Measurements from ENCODE around the gene ATP9B.
"Not testable (repeated sequence)": the region's sequence is repeated elsewhere in the genome, so short reads cannot be mapped to it uniquely, and the experiment has no call there.

Gene ATP9B

DNA sequence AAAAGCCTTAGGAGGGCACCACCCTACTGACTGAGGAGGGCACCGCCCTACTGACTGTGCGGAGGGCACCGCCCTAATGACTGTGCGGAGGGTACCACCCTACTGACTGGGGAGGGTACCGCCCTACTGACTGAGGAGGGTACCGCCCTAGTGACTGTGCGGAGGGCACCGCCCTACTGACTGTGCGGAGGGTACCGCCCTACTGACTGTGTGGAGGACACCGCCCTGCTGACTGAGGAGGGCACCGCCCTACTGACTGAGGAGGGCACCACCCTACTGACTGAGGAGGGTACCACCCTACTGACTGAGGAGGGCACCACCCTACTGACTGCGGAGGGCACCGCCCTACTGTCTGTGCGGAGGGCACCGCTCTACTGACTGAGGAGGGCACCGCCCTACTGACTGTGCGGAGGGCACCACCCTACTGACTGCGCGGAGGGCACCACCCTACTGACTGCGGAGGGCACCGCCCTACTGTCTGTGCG is 176.4 kb downstream of the ATP9B start:
- DNase-seq (ENCODE audit: low read depth) = no peak

DNA sequence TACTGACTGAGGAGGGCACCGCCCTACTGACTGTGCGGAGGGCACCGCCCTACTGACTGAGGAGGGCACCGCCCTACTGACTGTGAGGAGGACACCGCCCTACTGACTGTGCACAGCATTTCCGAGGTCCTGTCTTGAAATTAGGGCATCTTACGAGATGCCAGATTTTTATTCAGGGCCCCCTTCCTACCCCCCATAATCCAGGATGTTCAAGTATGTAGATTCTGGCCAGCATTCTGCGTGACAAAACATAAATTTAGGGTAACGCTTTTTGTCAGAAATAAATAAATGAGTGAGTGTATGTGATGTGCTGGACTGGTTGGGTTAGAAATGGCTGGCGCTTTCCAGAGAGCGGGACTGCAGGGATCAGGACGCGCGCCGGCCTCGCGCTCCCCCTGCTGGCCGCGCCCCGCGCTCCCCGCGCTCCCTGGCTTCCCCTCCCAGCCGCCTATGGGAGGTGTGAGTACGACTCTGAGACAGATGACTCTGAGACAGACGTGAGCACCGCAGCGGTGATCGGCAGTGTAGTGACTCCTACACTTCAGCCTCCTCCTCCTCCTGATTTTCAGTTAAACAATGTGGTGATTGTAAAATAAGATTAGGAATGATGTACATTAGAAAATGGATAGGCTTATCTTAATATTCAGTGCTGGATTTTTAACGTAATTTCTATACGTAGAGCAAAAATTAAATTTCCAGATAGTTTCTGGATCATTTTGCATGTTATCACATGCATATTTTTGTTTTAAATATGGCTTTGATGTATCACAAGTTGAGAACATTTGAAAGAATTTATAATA is 177.3 kb downstream of the ATP9B start:
- DNase-seq (ENCODE audit: low read depth) = no peak

DNA sequence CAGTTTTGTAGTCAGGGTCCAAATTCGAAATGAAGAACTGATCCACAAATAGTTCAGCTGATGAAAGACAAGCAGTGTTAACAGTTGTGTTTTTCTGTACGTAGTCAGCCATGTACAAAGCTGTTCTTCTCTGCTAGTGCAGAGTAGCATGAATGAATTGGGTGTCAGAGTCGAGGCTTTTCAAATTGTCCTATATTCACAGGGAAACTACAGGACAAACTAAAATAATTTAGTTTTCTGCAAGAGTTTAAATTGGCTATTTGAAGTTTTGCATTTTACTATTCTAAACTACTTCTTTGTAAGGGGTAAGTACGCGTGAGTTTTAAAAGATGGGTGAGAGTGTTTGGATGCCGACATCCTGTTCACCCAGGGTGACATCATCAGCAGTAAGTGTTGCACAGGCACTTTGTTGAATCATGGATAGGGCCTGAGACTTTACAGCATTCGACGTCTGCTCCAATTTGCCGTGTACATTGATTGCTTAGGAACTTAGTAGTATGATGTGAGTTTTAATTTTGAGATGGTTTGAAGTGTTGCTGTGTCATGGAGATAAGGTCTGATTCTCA is 179.4 kb downstream of the ATP9B start:
- DNase-seq (ENCODE audit: low read depth) = no peak

DNA sequence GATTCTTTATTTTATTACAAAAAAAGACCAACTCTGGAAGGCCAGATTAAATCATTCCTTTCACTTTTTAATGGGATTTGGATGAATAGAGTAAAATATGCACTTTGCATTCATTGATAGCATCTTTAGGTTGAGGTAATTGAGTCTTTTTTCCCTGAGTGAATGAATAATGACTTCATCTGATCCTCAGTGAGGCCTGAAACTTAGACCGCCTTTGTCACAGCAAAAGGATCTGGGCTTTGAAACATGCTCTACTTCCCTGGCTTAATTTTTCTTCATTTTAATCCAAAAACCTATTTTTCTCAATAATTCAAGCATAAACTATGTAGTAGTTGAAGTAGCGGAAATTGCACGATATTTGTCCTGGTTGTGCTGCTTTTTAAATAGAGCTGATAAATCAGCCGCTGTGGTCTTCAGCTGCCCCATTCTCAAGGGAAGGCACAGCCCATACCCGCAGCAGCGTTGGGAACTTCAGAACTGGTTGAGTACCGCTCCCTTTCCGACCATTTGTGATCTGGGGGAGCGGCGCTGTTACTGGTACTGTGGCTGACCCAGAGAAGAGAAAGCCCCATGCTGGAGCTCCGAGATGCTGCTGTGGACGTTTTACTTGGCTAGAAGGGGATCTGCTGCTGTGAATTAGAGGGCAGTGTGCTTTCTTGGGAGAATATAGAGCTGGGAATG is 181.2 kb downstream of the ATP9B start:
- no peak for DNase-seq (ENCODE audit: low read depth)

DNA sequence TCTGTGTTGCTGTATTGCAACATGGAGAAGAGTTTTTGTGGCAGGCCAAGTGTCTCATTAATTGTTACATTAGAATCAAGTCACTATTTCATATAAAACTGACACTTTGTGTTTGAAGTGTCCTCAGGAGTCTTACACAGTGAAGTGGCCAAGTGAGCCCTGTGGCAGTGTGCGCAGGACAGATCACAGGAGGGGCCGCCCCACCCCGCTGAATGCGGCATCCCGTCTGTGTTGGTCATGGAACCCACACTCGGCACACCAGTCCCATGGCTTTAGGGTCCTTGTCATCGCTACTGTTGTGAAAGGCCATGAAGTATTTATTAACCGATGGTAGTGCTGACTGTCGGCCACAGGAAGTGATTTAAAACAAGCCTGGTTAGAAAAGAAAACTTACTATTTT is 181.8 kb downstream of the ATP9B start:
- no peak for DNase-seq (ENCODE audit: low read depth)

DNA sequence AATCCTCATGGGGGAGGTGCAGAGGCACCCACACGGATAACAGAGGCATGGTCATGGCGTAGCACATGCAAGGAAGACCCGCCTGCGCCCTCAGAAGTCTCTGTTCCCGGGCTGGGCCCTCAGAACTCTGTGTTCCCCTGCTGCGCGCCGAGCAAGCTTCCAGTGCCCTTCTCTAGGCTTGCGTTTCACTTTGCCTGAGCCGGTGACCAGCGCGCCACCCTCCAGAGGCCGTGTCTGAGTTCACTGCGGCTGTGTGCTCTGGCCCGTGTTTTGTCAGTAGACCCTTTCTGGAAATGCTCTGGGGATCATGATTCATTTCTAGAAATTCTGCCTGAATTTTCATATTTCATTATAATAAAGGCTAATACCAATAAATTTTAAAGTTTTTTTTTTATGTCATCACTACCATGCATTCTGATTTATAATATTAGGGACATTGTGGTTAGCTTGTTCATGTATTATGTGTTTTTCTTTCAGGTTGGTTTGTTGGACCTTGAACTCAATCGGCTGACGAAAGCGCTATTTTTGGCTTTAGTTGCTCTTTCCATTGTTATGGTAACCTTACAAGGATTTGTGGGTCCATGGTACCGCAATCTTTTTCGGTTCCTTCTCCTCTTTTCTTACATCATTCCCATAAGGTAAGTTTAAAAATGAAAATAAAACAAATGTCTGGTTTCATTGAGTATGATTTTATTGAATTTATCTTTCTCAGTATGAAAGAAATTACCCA is 183.9 kb downstream of the ATP9B start:
- DNase-seq (ENCODE audit: low read depth) = no peak

DNA sequence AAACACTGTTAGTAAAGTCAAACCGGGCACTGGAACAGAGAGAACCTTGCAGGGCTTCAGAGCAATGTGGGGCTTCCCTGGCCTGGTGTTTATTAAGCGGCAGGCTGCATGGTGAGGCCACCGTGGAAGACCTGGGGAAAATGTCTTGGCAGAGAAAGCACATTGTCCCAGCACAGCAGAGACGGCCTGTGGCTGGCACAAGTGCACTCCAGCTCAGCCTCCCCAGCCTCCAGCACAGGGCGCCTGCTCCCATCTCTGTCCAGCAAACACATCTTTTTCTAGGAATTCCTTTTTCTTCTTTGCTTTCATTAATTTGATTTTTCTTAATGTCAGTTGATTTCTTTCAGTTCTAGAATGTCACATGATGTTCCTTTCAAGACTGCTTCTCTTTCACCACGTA is 188.3 kb downstream of the ATP9B start:
- DNase-seq (ENCODE audit: low read depth) = no peak

DNA sequence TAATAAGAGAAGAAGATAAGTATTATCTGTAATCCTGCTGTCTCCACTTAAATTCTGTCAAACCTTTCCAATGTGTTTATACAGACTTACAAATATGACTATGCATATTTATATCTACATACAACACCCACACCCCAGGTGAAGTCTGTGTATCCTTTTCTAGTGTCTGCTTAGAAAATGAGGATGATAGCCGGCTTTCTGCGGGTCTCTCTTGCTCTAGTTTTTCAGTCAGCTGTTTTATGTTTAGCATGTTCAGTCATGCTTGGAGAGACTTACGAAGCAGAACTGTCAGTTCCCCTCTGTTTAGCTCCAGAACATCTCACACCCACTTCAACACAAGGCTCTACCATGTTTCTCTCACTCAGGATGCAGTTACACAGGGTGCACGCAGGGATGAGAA is 189.3 kb downstream of the ATP9B start:
- no peak for DNase-seq (ENCODE audit: low read depth)

DNA sequence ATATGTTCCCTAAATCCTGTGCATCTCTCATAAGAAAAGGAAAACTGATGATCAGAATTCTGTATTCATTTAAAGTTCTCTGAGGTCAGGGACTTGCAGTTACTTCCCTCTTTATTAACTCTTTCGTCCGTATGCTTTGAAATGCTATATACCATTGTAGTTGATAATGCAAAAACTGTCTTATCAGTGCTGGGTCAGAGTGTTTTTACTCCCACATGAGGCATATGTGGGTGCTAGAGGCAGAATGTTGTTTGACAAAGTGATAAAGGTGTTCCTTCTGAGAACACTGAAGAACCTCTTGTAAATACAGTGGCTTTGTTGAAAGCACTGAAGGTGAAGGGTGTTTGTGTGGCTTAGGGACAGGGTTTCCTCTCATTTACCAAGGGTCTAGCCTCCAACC is 190.0 kb downstream of the ATP9B start:
- no peak for DNase-seq (ENCODE audit: low read depth)

DNA sequence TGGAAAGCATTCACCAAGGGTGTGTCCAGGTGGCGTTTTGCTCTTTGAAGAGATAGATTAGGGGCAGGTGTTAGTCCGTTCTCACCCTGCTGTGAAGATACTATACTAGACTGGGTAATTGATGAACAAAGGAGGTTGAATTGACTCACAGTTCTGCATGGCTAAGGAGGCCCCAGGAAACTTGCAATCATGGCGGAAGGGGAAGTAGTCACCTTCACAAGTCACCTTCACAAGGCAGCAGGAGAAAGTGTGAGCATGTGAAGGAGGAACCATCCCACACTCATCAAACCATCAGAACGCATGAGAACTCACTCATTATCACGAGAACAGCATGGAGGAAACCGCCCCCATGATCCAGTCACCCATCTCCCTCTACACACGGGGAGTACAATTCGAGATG is 190.8 kb downstream of the ATP9B start:
- DNase-seq (ENCODE audit: low read depth) = no peak

DNA sequence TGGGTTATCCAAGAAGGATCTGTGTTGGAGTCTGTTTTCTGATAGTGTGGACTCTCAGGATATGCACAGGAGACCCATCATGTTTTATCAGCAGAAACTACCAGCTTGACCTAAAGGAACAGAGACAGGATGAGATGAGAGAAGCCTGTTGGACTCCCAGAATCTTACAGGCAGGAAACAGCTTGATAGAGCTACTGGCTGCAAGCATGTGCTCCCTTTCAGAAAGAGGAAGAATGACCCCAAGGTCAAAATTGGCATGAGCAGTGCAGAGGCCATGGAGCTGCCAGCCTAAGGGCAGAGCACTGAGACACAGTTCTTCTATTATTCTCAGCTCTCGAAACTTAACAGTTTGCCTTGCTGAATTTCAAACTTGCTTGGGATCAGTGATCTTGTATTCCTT is 191.3 kb downstream of the ATP9B start:
- DNase-seq (ENCODE audit: low read depth) = no peak

DNA sequence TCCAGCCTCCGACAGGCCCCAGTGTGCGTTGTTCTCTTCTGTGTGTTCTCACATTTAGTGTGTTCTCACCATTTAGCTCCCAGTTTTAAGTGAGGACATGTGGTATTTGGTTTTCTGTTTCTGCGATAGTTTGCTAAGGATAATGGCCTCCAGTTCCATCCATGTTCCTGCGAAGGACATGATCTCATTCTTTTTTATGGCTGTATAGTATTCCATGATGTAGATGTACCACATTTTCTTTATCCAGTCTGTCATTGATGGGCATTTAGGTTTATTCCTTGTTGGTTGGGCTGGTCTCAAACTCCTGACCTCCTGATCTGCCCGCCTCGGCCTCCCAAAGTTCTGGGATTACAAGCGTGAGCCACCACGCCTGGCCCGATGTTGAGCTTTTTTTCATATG is 195.9 kb downstream of the ATP9B start:
- DNase-seq (ENCODE audit: low read depth) = not testable (repeated sequence)

DNA sequence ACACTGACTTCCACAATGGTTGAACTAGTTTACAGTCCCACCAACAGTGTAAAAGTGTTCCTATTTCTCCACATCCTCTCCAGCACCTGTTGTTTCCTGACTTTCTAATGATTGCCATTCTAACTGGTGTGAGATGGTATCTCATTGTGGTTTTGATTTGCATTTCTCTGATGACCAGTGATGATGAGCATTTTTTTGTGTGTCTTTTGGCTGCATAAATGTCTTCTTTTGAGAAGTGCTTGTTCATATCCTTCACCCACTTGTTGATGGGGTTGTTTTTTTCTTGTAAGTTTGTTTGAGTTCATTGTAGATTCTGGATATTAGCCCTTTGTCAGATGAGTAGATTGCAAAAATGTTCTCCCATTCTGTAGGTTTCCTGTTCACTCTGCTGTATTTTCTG is 202.6 kb downstream of the ATP9B start:
- not testable (repeated sequence) for DNase-seq (ENCODE audit: low read depth)

DNA sequence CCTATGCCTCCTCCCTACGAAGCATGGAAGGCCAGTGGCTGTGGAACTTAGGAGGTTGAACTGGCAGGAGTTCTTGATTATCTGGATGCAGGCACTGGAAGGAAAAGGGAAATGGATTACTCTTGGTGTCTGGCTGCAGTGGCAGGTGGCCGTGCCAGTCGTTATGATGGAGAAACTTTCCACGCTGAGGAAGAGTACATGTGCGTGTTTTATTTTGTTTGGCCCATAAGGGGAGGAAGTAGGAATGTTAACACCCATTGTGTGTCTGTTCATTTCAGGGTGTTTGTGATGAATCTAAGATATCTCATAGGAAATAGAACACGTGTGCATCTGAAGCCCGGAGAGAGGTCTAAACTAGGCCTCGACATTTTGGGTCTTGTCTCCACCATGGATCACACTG is 203.7 kb downstream of the ATP9B start:
- DNase-seq (ENCODE audit: low read depth) = no peak

DNA sequence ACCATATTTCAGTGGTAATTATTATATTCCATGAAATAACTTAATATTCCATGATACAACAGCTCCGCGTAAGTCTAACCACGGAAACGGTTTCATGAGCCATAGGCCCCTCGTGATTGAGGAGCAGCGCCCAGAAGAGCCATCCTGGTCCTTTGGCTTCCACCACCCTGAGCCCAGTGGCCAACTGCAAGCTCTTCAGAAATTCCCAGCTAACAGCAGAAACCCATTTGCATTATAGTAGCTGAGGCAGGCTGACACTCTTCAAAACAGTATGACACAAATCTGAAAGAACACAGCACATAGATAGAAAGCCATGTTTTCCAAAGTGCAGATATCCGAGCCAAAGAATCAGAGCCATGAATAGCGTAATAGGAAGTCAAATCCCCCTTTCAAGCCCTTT is 205.6 kb downstream of the ATP9B start:
- DNase-seq (ENCODE audit: low read depth) = no peak

DNA sequence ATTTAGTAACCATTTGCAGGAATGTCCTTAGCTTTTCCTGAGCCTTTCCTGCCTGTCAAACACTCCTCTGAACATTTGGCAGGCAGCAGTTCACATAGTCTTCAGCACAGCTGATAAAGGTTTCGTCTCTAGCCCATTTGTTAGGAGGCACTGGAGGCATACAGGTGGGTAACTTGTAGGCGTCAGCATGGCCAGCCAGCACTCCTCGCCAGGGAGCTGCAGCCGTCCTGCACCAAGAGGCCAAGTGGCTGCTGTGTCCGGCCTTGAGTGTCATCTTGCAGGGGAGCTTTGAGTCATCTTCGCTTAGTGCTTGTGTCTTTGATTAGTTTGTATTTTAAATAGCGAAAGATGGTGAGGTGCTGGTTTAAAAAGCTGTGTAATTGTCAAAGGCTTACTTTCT is 206.3 kb downstream of the ATP9B start:
- no peak for DNase-seq (ENCODE audit: low read depth)

DNA sequence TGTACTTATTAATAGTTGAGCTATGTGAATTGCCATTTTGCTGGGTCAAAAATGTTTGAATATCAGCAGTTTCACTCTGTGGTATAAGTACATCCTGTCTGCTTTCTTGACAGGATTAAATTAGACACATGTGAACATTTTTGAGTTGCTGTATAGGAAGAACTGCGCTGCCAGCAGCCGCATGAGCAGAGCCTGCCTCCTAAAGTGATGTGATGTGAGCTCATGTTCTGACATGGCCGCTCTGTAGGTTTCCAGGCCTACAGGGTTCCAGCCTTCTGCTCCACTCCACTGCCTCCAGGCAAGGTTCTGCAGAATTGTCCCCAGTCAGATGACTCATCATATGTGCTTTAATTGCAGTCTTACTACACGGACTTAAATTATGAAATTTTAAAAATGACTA is 206.8 kb downstream of the ATP9B start:
- no peak for DNase-seq (ENCODE audit: low read depth)

DNA sequence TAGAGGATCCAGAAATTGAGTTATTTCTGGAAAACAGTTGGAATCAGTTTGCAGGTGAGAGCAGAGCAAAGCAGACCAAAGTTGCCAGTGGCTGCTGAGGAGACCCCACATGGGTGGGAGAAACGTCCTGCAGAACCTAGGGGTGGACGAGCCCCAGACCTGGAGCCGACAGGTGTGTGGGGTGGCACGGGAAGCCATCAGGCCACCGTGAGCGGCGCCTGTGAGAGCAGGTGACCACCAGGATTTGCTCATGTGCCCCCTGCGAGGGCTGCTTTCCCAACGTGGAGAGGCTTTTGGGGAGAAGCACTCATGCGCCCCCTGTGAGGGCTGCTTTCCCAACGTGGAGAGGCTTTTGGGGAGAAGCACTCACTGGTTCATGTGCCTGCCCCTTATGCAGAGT is 209.7 kb downstream of the ATP9B start:
- no peak for DNase-seq (ENCODE audit: low read depth)

DNA sequence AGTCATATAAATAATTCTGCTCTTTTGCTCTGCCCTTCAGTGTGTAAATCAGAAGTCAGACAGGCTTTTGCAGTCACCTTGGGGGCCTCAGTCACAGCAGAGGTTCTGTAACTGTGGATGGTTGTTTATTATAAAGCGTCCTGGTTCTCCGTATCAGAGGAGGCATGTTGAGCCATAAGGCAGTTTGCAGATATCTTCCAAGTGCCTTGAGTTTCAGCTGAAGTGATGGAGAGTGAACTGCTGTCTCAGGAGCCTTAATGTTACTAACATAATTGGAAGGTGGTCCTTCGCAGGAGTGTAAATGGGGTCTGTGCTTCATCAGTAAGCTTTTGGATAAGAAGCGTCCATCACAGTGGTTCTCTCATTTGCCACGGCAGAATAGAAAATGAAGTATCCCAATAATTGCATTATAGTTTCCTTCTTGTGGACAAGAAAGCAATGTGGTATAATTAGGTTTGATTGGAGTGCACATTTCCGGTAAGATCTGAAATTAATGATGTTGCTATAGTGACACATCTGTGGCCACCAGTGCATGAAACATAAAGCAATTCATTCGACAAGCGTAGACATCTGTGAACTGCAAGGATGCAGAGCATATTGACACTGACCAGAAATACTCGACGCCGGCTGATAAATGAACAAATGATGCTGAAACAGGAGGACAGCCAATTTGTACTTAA is 214.1 kb downstream of the ATP9B start:
- no peak for DNase-seq (ENCODE audit: low read depth)

DNA sequence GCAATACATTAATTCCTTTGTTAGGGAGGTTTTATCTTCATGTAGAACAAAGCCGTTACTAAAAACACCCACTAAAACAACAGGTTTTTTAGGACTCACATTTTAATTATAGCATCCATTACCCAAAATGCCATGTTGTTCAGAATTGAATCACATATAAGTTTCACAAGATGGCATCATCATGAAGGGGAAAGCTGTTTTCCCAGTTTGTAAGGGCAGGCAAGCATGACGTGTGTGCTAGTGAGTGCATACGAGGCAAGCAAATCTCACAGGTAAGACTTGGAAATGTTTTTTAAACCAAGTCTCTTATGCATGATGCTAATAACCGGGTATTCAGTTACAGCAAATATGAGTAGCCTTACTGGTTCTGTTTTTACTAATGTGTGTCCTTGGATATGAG is 214.7 kb downstream of the ATP9B start:
- DNase-seq (ENCODE audit: low read depth) = no peak

DNA sequence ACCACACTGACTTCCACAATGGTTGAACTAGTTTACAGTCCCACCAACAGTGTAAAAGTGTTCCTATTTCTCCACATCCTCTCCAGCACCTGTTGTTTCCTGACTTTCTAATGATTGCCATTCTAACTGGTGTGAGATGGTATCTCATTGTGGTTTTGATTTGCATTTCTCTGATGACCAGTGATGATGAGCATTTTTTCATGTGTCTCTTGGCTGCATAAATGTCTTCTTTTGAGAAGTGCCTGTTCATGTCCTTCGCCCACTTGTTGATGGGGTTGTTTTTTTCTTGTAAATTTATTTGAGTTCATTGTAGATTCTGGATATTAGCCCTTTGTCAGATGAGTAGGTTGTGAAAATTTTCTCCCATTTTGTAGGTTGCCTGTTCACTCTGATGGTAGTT is 216.0 kb downstream of the ATP9B start:
- DNase-seq (ENCODE audit: low read depth) = not testable (repeated sequence)

DNA sequence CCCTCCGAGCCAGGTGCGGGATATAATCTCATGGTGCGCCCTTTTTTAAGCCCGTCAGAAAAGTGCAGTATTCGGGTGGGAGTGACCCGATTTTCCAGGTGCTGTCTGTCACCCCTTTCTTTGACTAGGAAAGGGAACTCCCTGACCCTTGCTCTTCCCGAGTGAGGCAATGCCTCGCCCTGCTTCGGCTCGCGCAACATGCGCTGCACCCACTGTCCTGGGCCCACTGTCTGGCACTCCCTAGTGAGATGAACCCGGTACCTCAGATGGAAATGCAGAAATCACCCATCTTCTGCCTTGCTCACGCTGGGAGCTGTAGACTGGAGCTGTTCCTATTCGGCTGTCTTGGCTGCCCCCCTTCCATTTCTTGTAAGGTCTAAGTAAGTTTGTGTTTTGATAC is 221.2 kb downstream of the ATP9B start:
- DNase-seq (ENCODE audit: low read depth) = not testable (repeated sequence)

All from HS-27A (cell line).